ENCODE results near the gene PLEKHG4B.

PLEKHG4B gene

DNA sequence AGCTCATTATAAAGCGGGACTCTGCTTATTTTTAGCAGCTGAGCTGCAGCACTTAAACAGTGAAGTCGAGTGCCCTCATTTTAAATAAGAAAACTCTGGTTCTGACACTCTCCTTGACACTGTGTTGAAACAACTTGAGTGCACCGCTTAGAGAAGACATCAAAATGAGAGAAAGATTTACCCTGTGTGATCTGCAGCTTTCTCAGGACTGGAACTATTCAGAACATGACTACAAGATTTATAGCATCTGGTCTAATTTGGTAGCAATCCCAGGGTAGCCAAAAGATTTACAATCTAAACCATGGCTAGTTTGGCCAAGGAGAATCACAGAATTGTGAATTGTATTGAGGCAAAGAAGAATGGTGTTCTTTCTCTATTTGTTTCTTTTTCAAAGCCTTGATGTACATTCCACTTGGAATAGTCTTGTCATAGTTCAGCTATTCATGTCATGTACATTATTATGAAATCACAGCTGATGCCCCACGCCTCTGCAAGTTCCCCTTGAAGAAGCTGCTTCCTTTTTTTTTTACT lies 38.7 kb downstream of the PLEKHG4B start:
- DNase-seq (ENCODE audit: low read depth in 2 of 2), result no peak

DNA sequence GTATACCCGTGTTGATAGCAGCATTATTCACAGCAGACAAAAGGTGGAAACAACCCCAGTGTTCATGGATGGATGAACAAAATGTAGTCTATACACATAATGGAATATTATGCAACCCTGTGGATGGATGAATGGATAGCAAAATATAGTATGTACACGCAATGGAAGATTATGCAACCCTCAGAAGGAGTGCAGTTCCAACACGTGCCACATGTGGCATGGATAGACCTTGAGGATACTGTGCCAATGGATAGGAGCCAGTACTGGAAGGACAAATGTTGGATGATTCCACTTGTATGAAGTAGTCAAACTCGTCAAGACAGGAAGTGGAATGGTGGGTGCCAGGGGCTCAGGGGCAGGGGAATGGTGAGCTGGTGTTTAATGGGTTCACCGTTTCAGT lies 44.9 kb downstream of the PLEKHG4B start:
- no peak for DNase-seq (ENCODE audit: low read depth in 2 of 2)

DNA sequence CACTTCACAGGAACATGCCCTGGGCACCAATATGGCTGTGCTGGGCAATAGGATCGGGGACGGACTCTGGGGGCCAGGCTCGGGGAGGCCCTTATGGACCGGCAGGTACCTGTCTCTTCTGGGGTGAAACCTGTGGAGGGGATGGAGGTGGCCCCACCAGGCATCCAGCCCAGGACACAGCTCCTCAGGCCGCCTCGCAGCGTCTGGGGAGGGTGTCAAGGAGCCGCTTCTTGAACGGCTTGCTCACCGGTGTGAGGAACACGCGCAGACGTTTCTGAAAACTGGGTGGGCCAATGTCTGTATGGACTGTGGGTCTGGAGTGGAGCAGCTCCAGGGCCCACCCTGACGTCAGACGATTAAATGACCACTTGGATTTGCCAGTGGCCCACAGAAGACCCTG lies 45.8 kb downstream of the PLEKHG4B start:
- no peak for DNase-seq (ENCODE audit: low read depth in 2 of 2)

DNA sequence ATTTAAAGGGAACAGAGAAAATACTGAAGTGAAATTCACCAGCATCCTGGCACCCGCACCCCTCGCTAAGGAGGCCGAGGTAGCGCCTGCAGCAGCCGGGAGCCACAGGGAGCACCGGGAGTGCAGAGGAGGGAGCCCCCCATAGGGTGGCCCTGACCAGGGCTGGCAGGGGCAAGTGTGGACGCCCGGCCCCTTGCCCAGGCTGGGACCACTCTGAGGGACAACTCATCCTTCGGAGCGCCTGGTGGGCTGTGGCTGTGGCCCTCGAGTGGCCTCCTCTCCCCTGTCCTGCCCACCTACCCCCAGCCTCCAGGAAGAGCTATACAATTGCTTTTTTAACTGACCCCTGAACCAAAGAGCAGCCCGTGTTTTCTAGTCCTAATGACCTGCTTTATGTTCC lies 47.0 kb downstream of the PLEKHG4B start:
- no peak for DNase-seq (ENCODE audit: low read depth in 2 of 2)

DNA sequence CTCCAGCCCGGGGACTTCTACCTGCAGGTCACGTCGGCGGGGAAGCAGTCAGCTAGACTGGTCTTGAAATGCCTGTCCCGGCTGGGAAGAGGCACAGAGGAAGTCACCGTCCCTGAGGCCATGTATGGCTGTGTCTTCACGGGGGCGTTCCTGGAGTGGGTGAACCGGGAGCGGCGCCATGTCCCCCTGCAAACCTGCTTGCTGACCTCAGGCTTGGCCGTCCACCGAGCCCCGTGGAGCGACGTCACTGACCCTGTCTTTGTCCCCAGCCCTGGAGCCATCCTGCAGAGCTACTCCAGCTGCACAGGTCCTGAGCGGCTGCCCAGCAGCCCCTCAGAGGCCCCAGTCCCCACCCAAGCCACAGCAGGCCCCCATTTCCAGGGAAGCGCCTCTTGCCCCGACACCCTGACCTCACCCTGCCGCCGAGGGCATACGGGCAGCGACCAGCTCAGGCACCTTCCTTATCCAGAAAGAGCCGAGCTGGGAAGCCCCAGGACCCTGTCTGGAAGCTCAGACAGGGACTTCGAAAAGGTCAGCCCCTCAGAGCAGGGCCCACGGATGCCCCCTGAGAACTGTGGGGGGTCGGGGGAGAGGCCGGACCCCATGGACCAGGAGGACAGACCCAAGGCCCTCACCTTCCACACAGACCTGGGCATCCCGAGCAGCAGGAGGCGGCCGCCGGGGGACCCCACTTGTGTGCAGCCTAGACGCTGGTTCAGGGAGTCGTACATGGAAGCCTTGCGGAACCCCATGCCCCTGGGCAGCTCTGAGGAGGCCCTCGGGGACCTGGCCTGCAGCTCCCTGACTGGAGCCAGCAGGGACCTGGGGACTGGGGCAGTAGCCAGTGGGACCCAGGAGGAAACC lies 47.8 kb downstream of the PLEKHG4B start:
- no peak for DNase-seq (ENCODE audit: low read depth in 2 of 2)

DNA sequence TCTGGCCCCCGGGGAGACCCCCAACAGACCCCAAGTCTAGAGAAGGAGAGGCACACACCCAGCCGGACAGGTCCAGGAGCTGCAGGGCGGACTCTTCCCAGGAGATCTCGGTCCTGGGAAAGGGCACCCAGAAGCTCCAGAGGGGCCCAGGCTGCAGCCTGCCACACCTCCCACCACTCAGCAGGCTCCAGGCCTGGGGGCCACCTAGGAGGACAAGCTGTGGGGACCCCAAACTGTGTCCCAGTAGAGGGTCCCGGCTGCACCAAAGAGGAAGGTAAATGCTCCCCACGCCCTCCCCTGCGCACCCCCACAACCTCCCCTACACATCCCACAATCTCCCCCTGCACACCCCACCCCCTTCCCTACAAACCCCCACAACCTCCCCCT lies 48.5 kb downstream of the PLEKHG4B start:
- DNase-seq (ENCODE audit: low read depth in 2 of 2), result no peak

DNA sequence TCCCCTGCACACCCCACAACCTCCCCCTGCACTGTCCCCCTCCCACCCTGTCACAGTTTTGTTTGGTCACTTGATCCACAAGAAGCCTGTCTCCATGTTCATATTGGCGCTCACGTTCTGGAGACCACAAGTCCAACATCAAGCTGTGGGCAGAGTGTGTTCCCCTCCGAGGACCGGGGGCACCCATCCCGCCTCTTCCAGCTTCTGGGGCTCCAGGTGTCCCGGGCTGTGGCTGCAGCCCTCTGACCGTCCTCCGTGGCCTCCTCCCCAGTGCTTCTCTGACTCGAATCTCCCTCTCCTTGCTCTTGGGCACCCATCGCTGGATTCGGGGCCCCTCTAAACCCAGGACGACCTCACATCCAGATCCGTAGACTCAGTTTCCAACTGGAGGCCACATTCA lies 49.2 kb downstream of the PLEKHG4B start:
- no peak for DNase-seq (ENCODE audit: low read depth in 2 of 2)

DNA sequence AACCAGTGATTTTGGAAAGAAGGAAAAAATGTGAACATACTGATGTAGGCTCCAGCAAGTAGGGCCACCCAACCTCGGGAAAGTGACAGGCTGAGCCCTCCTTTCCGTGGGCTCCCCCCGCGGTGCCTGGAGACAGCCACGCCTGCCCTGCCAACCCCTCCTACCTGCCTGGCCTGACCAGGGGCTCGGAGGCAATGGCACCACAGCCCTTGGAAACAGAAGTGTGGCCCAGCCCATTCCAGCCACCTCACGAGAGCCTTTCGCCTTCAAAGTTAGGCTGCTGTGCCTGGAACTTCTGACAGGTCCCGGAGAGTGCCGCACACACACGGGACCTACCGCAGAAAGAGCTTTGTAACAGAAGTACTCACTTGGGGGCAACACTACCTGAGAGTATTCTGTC lies 49.8 kb downstream of the PLEKHG4B start:
- no peak for DNase-seq (ENCODE audit: low read depth in 2 of 2)

DNA sequence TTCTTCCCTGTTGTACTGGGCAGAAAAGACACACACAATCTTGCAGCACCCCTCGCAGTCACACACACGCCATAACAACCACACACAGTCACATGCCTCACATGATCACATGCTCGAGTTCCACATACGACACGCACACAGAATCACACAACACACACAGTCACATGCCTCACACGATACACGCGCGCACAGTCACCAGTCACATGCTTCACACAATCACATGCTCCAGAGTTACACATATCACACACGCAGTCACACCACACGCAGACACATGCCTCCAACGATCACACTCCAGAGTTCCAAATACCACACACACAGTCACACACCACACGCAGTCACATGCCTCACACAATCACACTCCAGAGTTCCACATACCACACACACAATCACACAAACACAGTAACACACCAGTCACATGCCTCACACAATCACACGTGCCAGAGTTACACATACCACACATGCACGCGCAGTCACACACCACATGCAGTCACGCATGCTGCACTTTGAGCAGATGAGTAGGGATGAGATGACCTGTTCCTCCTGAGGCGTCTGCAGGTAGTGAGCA lies 50.4 kb downstream of the PLEKHG4B start:
- DNase-seq (ENCODE audit: low read depth in 2 of 2), result no peak

DNA sequence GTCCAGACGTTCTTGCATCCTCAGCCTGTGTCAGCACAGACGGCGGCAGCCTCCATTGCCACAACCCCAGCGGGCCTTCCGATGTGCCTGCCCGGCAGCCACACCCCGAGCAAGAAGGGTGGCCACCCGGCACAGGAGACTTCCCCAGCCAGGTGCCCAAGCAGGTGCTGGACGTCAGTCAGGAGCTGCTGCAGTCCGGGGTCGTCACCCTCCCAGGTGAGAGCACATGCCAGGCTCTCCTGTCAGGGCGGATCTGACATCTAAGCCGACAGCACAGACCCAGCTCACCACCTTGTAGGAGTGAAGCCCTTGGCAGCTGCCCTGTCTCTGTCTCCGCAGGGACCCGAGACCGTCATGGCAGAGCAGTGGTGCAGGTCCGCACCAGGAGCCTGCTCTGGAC lies 51.1 kb downstream of the PLEKHG4B start:
- no peak for DNase-seq (ENCODE audit: low read depth in 2 of 2)

DNA sequence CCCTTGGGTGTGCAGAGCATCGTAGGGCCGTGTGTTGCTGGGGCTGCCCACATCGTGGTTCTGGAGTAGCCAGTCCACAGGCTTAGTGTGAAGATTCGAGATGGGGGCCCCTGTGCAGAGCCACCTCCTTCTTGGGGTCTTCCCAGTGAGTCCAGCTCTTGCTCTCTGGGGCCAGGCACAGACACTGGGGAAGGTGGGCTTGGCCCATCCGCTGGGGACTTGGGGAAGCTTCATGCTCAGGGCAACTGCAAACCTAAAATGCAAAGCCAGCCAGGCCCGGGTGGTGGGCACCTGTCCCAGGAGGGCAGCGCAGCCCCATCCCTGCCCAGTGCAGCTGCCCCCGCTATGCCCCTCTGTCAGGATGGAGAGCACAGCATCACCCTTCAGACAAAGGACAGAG lies 53.0 kb downstream of the PLEKHG4B start:
- DNase-seq (ENCODE audit: low read depth in 2 of 2), result no peak

DNA sequence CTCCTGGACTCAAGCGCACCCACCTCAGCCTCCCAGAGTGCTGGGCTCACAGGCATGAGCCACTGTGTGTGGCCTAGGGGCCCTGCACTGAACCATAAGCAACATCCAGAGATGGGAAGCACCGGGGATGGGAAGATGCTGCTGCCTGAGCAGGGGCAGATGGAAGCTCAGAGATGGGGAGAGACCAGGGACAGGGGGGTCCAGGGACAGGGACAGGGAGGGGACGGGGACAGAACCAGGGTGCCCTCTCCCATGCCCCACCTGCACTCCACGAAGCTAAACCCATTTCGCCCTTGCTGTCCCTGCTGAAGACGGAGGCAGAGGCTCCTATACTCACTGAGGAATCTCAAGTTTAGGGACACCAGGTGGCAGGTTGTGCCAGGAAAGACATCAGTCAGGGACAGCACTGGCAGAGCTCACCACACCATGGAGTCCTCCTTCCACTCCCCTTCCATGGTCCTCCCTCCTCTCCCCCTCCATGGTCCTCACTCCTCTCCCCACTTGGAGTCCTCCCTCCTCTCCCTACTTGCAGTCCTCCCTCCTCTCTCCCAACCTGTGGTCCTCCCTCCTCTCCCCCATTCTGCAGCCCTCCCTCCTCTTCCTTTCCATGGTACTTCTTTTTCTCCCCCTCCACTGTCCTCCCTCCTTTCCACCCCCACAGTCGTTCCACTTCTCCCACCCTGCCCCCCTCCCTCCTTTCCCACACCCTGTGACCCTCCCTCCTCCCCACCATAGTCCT lies 53.8 kb downstream of the PLEKHG4B start:
- DNase-seq (ENCODE audit: low read depth in 2 of 2), result no peak

DNA sequence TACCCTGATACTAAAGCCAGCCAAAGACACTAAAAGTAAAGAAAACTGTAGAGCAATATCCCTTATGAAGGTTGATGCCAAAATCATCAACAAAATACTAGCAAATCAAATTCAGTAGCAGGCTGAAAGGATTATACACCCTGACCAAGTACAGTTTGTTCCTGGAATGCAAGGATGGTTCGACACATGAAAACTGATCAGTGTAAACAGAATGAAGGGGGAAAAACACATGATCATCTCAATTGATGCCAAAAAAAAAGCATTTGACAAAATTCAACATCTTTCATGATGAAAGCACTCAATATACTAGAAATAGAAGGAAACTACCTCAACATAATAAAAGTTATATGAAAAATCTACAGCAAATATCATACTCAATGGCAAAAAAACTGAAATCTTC lies 55.8 kb downstream of the PLEKHG4B start:
- no peak for DNase-seq (ENCODE audit: low read depth in 2 of 2)

DNA sequence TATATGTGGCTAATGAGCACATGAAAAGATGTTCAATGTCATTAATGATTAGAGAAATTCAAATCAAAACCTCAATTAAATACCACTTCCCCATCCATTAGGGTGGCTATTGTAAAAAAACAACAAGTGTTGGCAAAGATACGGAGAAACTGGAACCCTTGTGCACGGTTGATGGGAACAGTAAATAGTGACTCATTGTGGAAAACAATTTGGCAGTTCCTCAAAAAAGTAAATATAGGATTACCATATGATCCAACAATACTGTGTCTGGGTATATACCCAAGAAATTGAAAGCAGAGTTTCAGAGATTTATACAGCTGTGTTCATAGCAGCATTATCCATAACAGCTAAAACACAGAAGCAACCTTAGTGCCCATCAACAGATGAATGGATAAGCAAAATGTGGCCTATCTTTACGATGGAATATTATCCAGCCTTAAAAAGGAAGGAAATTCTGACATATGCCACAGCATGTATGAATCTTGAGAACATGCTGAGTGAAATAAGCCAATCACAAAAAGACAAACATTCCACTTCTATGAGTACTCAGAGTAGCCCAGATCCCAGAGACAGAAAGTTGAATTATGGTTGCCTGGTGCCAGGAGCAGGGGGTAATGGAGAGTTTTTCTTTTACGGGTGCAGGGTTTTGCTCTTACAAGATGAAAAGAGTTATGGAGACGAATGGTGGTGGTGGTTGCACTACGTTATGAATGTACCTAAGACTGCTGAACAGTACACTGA lies 57.9 kb downstream of the PLEKHG4B start:
- DNase-seq (ENCODE audit: low read depth in 2 of 2), result no peak

DNA sequence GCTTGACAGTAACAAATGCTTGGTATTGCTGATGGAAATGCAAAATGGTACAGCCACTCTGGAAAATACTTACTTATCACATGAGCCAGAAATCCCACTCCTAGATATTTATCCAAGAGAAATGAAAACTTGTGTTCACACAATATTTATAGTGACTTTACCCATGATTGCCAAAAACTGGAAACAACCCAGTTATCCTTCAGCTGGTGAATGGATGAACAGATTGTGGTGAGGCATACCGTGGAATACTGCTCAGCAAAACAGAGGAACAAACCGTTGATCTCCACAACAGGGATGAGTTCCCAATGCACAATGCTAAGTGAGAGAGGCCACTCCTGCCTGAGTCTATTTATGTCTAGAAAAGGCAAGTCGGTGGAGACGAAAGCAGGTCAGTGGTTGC lies 58.8 kb downstream of the PLEKHG4B start:
- no peak for DNase-seq (ENCODE audit: low read depth in 2 of 2)

DNA sequence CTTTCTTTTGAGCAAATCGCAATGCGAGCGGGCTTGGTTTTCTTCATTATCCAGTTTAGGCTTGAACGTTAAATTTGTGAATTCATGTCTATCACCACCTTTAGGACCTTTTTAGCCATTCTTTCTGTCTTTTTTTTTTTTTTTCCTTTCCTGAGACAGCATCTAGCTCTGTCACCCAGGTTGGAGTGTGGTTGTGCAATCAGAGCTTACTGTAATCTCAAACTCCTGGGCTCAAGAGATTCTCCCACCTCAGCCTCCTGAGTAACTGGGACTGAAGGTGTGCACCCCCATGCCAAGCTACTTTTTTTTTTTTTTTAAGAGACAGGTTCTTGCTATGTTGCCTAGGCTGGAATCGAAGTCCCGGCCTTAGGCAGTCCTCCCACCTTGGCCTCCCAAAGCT lies 60.1 kb downstream of the PLEKHG4B start:
- DNase-seq (ENCODE audit: low read depth in 2 of 2), result no peak

DNA sequence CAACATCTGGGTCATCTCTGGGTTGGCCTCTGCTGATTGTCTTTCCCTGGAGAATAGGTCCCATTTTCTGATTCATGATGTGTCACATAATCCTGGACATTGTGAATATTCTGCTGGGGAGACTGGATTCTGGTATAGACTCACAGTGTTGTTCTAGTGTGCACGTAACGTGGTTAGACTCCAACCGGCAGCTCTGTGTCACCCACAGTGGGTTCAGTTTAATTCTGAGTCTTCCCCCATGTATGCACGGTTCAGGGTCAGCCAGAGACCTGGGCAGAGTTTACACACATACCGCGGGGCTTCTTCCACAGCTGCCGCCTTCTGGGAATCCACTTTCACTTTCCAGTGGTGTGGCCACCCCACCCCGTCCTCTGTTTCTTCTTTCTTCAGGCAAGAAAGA lies 61.3 kb downstream of the PLEKHG4B start:
- DNase-seq (ENCODE audit: low read depth in 2 of 2), result no peak

DNA sequence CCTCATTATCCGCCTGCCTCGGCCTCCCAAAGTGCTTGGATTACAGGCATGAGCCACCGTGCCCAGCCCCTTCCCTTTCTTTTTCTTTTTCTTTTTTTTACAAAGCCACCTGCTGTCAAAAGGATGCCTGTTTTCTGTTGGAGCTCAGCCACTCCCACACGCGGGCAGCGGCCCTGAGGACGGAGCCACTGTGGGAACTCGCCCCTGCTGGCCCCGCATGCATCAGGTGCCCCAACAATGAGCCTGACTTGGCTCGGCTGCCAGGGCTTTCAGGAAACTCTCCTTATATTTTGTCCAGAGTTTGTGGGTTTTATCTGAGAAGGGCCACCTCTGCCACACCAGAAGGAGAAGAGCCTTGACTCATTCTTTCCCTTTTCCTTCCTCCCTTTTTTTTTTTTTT lies 62.3 kb downstream of the PLEKHG4B start:
- no peak for DNase-seq (ENCODE audit: low read depth in 2 of 2)

DNA sequence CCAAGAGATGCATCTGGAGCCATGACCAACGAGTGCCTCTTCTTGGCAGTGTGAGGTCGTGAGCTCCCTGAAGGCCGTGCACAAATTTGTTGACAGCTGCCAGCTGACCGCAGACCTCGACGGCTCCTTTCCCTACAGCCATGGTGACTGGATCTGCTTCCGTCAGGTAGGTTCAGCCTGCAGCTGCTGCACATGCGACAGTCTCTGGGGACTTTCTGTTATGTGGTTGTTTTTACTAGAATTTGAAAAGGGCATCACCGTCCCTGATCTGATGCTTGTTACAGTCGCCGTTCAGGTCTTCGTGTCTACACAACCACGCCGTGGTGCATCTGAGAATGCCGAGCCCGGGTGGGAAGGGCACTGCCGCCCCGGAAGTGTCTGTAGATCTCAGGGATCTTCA lies 62.9 kb downstream of the PLEKHG4B start:
- DNase-seq (ENCODE audit: low read depth in 2 of 2), result no peak

DNA sequence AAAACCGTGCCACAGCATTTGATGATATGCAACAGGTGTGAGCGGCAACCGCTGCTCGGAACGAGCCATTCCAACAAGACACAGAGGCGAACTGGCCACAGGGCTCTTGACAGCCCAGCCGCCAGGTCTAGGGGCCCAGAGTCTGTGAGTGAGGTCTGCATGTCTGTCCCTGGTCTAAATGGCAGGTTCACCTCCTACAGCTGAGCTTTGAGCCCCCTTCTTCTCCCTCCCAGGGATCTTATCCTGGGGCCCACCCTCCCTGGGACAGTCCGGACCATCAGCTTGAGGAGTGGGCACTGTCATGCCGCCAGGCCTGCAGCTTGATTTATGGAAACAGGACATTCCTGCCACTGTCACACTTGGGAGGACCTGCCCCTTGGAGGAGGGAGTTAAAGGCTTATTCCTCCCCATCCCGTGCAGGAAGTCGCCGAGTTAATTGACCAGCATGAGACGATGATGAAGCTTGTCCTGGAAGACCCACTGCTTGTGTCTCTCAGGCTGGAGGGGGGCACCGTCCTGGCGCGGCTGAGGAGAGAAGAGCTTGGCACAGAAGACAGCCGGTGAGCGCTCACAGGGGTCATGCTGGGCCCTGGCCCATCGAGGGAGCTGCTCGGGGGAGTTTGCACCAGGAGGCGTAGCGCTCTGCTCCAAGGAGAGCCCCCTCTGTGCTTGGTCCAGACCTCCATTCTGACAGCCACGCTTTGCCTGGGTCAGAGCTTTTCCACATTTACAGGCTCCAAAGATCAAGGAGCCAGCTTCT lies 63.9 kb downstream of the PLEKHG4B start:
- no peak for DNase-seq (ENCODE audit: low read depth in 2 of 2)

DNA sequence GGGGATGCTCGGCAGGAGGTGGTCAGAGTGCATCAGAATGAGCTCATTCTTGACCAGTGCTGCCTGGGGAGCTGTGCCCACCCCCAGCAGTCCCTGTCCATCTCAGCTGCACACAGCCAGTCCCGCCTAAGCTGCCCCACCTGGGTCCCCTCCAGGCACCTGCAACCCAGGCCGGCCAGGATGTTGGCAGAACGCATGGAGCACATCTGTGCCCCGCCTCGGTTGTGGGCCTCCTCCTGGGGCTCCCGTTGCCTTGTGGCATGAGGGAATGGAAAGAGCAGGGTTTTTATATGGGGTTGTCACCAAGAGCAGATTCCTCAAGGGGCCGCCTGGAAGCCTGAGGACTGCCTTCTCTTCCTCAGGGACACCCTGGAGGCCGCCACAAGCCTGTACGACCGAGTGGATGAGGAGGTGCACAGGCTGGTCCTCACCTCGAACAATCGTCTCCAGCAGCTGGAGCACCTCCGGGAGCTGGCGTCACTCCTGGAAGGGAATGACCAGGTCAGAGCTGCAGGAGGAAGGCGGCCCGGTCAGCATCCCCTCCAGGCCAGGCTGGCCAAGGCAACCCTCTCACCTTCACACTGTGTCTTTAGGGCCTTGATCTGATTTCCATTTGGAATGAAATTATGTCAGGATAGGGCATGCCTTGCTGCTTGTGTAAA lies 64.6 kb downstream of the PLEKHG4B start:
- DNase-seq (ENCODE audit: low read depth in 2 of 2), result no peak
